Jurkat, Clone E6-1 (cell line): ENCODE data around the gene PRR15L.
"Not testable (repeated sequence)": the region's sequence is repeated elsewhere in the genome, so short reads cannot be mapped to it uniquely, and the experiment has no call there.

Experiments
- DNase-seq: peaks from one replicate; pipeline ENCODE4 v3.0.0-alpha.2; 2011; ENCODE audit warnings: low read depth, low spot score
- H3K4me3 ChIP-seq: 2 replicates; pipeline ENCODE4 v1.5.1; 2011; ENCODE audit warnings: mild to moderate bottlenecking, low read length, control low read depth, moderate library complexity

PRR15L gene

GRCh38 chr17:47990962-47991731, 33.5 kb upstream of the PRR15L start:
- peak; percentile 63 for DNase-seq
- no peak overlapping the region for H3K4me3 ChIP-seq

- H3K4me3 ChIP-seq, result no peak overlapping the region
- DNase-seq, result peak; percentile 83
Observed at GRCh38 chr17:47989700-47990099, 32.0 kb upstream of the PRR15L start.

- no peak for DNase-seq
- no peak overlapping the region for H3K4me3 ChIP-seq
Observed at GRCh38 chr17:47989159-47989558, 31.5 kb upstream of the PRR15L start.

- H3K4me3 ChIP-seq, DNase-seq: not testable (repeated sequence)
Observed at GRCh38 chr17:47988445-47988844, 30.8 kb upstream of the PRR15L start.

- no peak overlapping the region for H3K4me3 ChIP-seq
- no peak for DNase-seq
Observed at GRCh38 chr17:47987240-47987835, 29.7 kb upstream of the PRR15L start.

- no peak overlapping the region for H3K4me3 ChIP-seq
- no peak for DNase-seq
Observed at GRCh38 chr17:47986520-47986919, 28.8 kb upstream of the PRR15L start.

GRCh38 chr17:47983492-47984223, 26.0 kb upstream of the PRR15L start:
- DNase-seq, result no peak

GRCh38 chr17:47982645-47983390, 25.1 kb upstream of the PRR15L start:
- DNase-seq, result no peak
- no peak overlapping the region for H3K4me3 ChIP-seq

More at GRCh38 chr17:47983492-47984223, 26.0 kb upstream of the PRR15L start:
- no peak overlapping the region for H3K4me3 ChIP-seq

GRCh38 chr17:47982091-47982617, 24.5 kb upstream of the PRR15L start:
- DNase-seq, result no peak
- no peak overlapping the region for H3K4me3 ChIP-seq

GRCh38 chr17:47981462-47981861, 23.8 kb upstream of the PRR15L start:
- H3K4me3 ChIP-seq, result peak overlapping the region; percentile 7; the same call in 1 of the 2 replicates
- DNase-seq, result peak; percentile 83

GRCh38 chr17:47980541-47980940, 22.9 kb upstream of the PRR15L start:
- no peak for DNase-seq
- no peak overlapping the region for H3K4me3 ChIP-seq

GRCh38 chr17:47978324-47978723, 20.6 kb upstream of the PRR15L start:
- DNase-seq, result no peak
- H3K4me3 ChIP-seq, result no peak overlapping the region

GRCh38 chr17:47975823-47976205, 18.1 kb upstream of the PRR15L start:
- DNase-seq, result peak; percentile 95
- H3K4me3 ChIP-seq, result peak overlapping the region; percentile 29

- H3K4me3 ChIP-seq, result peak overlapping the region; percentile 29
- peak; percentile 62 for DNase-seq
Observed at GRCh38 chr17:47975189-47975822, 17.6 kb upstream of the PRR15L start.

- H3K4me3 ChIP-seq, result peak overlapping the region; percentile 0; the same call in 1 of the 2 replicates
- no peak for DNase-seq
Observed at GRCh38 chr17:47973541-47973940, 15.9 kb upstream of the PRR15L start.

- peak within 1 kb of the TSS; percentile 89 for H3K4me3 ChIP-seq
- peak; percentile 99 for DNase-seq
Observed at GRCh38 chr17:47970725-47971499, 13.2 kb upstream of the PRR15L start, which contains the start of gene CDK5RAP3. Gene CDK5RAP3 (plus strand): TSS chr17:47971113. CDS start chr17:47971147, 34 bp downstream.

GRCh38 chr17:47969930-47970724, 12.4 kb upstream of the PRR15L start:
- no peak for DNase-seq
- peak overlapping the region; percentile 53 for H3K4me3 ChIP-seq
